Hepatocyte (in vitro differentiated cells): Measurements from ENCODE around the gene PRM3. TPM values are rescaled to one million over a fixed set of nuclear protein-coding genes. Genes with fewer than 3 reads are reported as not detected.
A peak's percentile ranks its signal among the peaks of the same experiment; 100 is the strongest.

Source experiments
- DNase-seq: peaks from one replicate; pipeline ENCODE4 v3.0.0-alpha.2; 2016; ENCODE audit warnings: low spot score
- H2AFZ ChIP-seq: fragments of 200-600 bp; sonication (generic); 2 replicates; pipeline ENCODE4 v1.6.0; 2016; ENCODE audit warnings: antibody characterized with exemption, mild to moderate bottlenecking
- H3K27ac ChIP-seq: fragments of 200-600 bp; sonication (generic); 2 replicates; pipeline ENCODE4 v1.5.1; 2016; ENCODE audit warnings: mild to moderate bottlenecking
- H3K27me3 ChIP-seq: fragments of 200-600 bp; sonication (generic); 2 replicates; pipeline ENCODE4 v1.6.1; 2016
- H3K36me3 ChIP-seq: fragments of 200-600 bp; sonication (generic); replicated peaks from 2 replicates; pipeline ENCODE4 v1.5.1; 2016; ENCODE audit warnings: low read depth; ENCODE audit not compliant: insufficient read depth
- H3K4me1 ChIP-seq: fragments of 200-600 bp; sonication (generic); 2 replicates; pipeline ENCODE4 v1.5.1; 2016; ENCODE audit warnings: mild to moderate bottlenecking, moderate library complexity; ENCODE audit not compliant: insufficient read depth
- H3K4me2 ChIP-seq: fragments of 200-600 bp; sonication (generic); 2 replicates; pipeline ENCODE4 v1.6.0; 2016
- H3K4me3 ChIP-seq: fragments of 200-600 bp; sonication (generic); 2 replicates; pipeline ENCODE4 v1.5.1; 2016; ENCODE audit warnings: mild to moderate bottlenecking
- H3K79me2 ChIP-seq: fragments of 200-600 bp; sonication (generic); 2 replicates; pipeline ENCODE4 v1.6.0; 2017; ENCODE audit warnings: mild to moderate bottlenecking
- H3K9me2 ChIP-seq: fragments of 200-600 bp; sonication (generic); replicated peaks from 2 replicates; pipeline ENCODE4 v1.6.0; 2017; ENCODE audit warnings: mild to moderate bottlenecking; ENCODE audit not compliant: insufficient read depth
- H3K9me3 ChIP-seq: fragments of 200-600 bp; sonication (generic); 2 replicates; pipeline ENCODE4 v1.5.1; 2016; ENCODE audit warnings: low read depth, mild to moderate bottlenecking
- H4K20me1 ChIP-seq: fragments of 200-600 bp; sonication (generic); 2 replicates; pipeline ENCODE4 v1.6.0; 2016; ENCODE audit warnings: mild to moderate bottlenecking; ENCODE audit not compliant: insufficient read depth, poor library complexity, severe bottlenecking
- EZH2 ChIP-seq: fragments of 200-600 bp; sonication (generic); IDR thresholded peaks from 2 replicates; pipeline ENCODE4 v1.6.1; 2016; ENCODE audit warnings: antibody characterized with exemption, mild to moderate bottlenecking, borderline replicate concordance
- EZH2phosphoT487 ChIP-seq: fragments of 200-600 bp; sonication (generic); IDR thresholded peaks from one replicate; pipeline ENCODE4 v1.6.1; 2018; ENCODE audit warnings: antibody characterized with exemption, mild to moderate bottlenecking, low read depth, moderate library complexity; ENCODE audit not compliant: unreplicated experiment, severe bottlenecking
- WGBS: methylation state at CpG from one replicate; pipeline ENCODE4 v1.1.6; 2016; ENCODE audit warnings: low lambda C conversion rate; ENCODE audit errors: missing lambda C conversion rate; 5-methylcytosine and 5-hydroxymethylcytosine counted together
- polyA plus RNA-seq: library from polyadenylated mRNA; unstranded; fragments of >200 nt; fragmentation: Nextera tagmentation; extraction: Ambion mirVana; gene quantifications from 2 replicates; pipeline ENCODE4 v1.2.1, GENCODE V29; 2016
- total RNA-seq: library from RNA; depleted of rRNA; stranded (reverse); fragments of >200 nt; gene quantifications from 2 replicates; pipeline ENCODE4 v1.2.3, GENCODE V29; 2014
- TF ChIP-seq, protein P1 (sequence below): fragments of 200-600 bp; sonication (generic); IDR thresholded peaks from 2 replicates; pipeline ENCODE4 v1.5.1; 2016; ENCODE audit warnings: antibody characterized with exemption, mild to moderate bottlenecking; ENCODE audit not compliant: poor library complexity

PRM3 gene
- total RNA-seq (not detected in 2 replicates), polyA plus RNA-seq (not detected in 2 replicates)

- H4K20me1 ChIP-seq, result no peaks in the 10 kb centered on the region
- no peak for DNase-seq
- no peaks in the 10 kb centered on the region for H3K9me3 ChIP-seq
- H3K27ac ChIP-seq, result peak within 1 kb of the TSS; percentile 80
- no peaks in the 10 kb centered on the region for H3K36me3 ChIP-seq
- H3K79me2 ChIP-seq, result no peaks in the 10 kb centered on the region
- H3K9me2 ChIP-seq, result no peaks in the 10 kb centered on the region
- no peaks in the 10 kb centered on the region for H3K27me3 ChIP-seq
- peaks cover 10% of the 10 kb centered on the region for H3K4me1 ChIP-seq
- 73% methylated on average over 30 of the region's 30 CpGs for WGBS
- no peak within 1 kb of the TSS for H2AFZ ChIP-seq
- TF ChIP-seq EZH2, result no peak
- no peak for TF ChIP-seq EZH2phosphoT487
- TF ChIP-seq, protein P1, sequence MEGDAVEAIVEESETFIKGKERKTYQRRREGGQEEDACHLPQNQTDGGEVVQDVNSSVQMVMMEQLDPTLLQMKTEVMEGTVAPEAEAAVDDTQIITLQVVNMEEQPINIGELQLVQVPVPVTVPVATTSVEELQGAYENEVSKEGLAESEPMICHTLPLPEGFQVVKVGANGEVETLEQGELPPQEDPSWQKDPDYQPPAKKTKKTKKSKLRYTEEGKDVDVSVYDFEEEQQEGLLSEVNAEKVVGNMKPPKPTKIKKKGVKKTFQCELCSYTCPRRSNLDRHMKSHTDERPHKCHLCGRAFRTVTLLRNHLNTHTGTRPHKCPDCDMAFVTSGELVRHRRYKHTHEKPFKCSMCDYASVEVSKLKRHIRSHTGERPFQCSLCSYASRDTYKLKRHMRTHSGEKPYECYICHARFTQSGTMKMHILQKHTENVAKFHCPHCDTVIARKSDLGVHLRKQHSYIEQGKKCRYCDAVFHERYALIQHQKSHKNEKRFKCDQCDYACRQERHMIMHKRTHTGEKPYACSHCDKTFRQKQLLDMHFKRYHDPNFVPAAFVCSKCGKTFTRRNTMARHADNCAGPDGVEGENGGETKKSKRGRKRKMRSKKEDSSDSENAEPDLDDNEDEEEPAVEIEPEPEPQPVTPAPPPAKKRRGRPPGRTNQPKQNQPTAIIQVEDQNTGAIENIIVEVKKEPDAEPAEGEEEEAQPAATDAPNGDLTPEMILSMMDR, result no peak
- H3K4me3 ChIP-seq, result no peak within 1 kb of the TSS
- H3K4me2 ChIP-seq, result no peak within 1 kb of the TSS
These were observed at the start of gene PRM3 for GRCh38 chr16:11272921-11273720. Gene PRM3, minus strand, starts transcription at chr16:11273629. Its CDS starts 34 bp downstream, at chr16:11273595.

DNA sequence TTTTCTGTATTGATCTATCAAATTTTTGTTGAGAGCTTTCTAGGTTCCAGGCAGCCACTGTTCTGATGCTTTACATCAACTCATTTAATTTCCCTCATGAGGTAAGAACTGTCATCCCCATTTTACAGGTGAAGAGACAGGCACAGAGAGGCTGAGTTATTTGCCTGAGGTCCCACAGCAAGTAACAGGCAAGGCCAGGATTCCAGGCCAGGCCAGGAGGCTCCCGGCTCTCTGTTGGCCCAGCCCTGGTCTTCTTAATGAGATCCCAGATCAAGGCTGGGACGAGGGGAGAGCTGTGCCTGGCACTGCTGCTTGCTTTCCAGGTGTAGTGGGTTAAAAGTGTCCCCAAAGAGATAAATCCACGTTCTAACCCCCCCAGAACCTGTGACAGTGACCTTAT is 49.4 kb upstream of the PRM3 start:
- no peak overlapping the region for H2AFZ ChIP-seq
- H3K9me2 ChIP-seq, result no peaks in the 10 kb centered on the region
- no peak for DNase-seq
- 77% methylated on average over 3 of the region's 3 CpGs for WGBS
- H3K4me2 ChIP-seq, result no peak overlapping the region
- H3K4me3 ChIP-seq, result no peak overlapping the region
- TF ChIP-seq EZH2 (no peak), EZH2phosphoT487 (no peak)
- TF ChIP-seq, protein P1, result no peak
- H4K20me1 ChIP-seq, result no peaks in the 10 kb centered on the region
- no peak overlapping the region for H3K27ac ChIP-seq
- no peaks in the 10 kb centered on the region for H3K36me3 ChIP-seq
- H3K4me1 ChIP-seq, result no peaks in the 10 kb centered on the region
- no peaks in the 10 kb centered on the region for H3K79me2 ChIP-seq
- H3K27me3 ChIP-seq, result no peaks in the 10 kb centered on the region
- H3K9me3 ChIP-seq, result no peaks in the 10 kb centered on the region

- H4K20me1 ChIP-seq, result no peaks in the 10 kb centered on the region
- H3K27ac ChIP-seq, result no peak overlapping the region
- no peaks in the 10 kb centered on the region for H3K27me3 ChIP-seq
- no peaks in the 10 kb centered on the region for H3K9me2 ChIP-seq
- H3K36me3 ChIP-seq, result no peaks in the 10 kb centered on the region
- TF ChIP-seq EZH2phosphoT487 (no peak), EZH2 (no peak)
- TF ChIP-seq, protein P1, result no peak
- H3K9me3 ChIP-seq, result no peaks in the 10 kb centered on the region
- DNase-seq, result no peak
- no peaks in the 10 kb centered on the region for H3K4me1 ChIP-seq
- H3K79me2 ChIP-seq, result no peaks in the 10 kb centered on the region
- no peak overlapping the region for H3K4me2 ChIP-seq
- WGBS, result 53% methylated on average over 5 of the region's 5 CpGs
- no peak overlapping the region for H2AFZ ChIP-seq
- no peak overlapping the region for H3K4me3 ChIP-seq
These were observed 48.2 kb upstream of the PRM3 start for GRCh38 chr16:11321662-11322061.
